GM12865 (cell line): ENCODE measurements around the gene PAPPA.

Source experiments
- DNase-seq: peaks from one replicate; pipeline ENCODE4 v3.0.0; 2010; ENCODE audit warnings: low read depth
- H3K4me3 ChIP-seq: 2 replicates; pipeline ENCODE4 v1.5.1; 2011; ENCODE audit warnings: mild to moderate bottlenecking, low read depth, low read length, control low read depth
- TF ChIP-seq, protein P1 (sequence below): IDR thresholded peaks from 2 replicates; pipeline ENCODE4 v1.5.1; 2011; ENCODE audit warnings: low read length, control low read depth, low read depth, inconsistent platforms; ENCODE audit not compliant: insufficient read depth; ENCODE audit errors: missing control alignments

The PAPPA gene

DNA sequence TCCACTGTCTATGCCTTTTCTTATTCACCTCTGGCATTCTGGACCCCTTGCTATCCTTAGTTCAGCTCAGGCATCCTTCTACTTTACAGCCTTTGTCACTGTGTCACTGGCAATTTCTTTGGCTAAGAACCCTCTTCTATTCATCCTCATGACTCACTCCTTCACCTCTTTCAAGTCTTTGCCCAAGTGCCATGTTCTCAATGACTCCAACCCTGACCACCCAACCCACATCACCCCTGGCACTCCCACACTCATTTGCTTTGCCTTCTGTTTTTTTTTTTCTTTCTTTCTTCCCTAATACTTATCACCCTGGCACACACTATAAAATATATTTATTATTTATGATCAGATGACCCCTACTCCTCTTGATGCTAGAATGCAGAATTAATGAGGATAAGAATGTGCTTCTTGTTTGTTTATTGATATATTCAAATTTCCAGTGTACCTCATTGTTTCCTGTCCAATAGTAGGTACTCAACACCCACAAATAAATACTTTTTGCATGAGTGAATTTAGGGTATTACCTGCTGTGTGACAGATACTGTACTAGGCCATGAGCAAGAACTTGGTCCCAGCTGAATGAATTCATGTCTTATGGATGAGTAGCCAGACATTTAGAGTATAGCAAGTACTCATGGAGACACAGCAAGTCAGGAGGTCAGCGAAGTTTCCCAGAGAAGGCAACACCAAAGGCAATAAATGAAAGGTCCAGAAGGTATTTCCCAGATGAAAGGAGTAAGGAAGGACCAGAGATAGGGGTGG is 236.1 kb downstream of the PAPPA start:
- H3K4me3 ChIP-seq, result no peak overlapping the region
- TF ChIP-seq, protein P1, sequence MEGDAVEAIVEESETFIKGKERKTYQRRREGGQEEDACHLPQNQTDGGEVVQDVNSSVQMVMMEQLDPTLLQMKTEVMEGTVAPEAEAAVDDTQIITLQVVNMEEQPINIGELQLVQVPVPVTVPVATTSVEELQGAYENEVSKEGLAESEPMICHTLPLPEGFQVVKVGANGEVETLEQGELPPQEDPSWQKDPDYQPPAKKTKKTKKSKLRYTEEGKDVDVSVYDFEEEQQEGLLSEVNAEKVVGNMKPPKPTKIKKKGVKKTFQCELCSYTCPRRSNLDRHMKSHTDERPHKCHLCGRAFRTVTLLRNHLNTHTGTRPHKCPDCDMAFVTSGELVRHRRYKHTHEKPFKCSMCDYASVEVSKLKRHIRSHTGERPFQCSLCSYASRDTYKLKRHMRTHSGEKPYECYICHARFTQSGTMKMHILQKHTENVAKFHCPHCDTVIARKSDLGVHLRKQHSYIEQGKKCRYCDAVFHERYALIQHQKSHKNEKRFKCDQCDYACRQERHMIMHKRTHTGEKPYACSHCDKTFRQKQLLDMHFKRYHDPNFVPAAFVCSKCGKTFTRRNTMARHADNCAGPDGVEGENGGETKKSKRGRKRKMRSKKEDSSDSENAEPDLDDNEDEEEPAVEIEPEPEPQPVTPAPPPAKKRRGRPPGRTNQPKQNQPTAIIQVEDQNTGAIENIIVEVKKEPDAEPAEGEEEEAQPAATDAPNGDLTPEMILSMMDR, result no peak
- DNase-seq, result no peak

GRCh38 chr9:116390303-116391228 is 237.0 kb downstream of the PAPPA start:
- H3K4me3 ChIP-seq, result no peak overlapping the region
- TF ChIP-seq, protein P1, result no peak
- peak; percentile 44 for DNase-seq

DNA sequence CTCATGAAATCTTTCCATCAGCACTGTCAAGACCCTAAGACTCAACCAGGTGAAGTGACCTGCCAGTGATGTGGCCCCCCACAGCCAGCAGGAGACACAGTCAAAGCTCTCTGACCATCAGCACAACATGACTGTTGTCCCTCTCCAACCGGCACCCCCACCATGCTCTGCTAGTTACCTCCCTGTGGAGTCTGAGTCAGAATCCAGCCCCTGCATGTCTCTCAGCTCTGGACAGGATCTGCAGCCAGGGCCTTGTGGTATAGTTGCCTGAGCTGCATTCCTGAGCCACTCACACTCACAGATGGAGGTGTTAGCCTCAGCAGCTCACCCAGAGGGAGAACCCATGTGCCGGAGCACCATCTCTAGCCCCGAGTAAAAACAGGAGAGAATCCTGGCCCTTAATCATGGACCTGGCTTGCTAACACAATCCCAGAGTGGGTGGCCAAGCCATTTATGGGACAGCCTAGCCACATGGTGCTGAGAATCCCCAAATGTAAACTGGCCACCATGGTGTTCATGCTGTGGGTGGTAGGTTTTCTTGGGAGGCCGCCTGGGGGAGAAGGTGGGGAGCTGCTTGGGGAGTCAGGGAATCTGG is 237.8 kb downstream of the PAPPA start:
- H3K4me3 ChIP-seq, result no peak overlapping the region
- DNase-seq, result no peak
- TF ChIP-seq, protein P1, result no peak

GRCh38 chr9:116393198-116393597 is 239.6 kb downstream of the PAPPA start:
- no peak overlapping the region for H3K4me3 ChIP-seq
- no peak for DNase-seq
- TF ChIP-seq, protein P1, result no peak

DNA sequence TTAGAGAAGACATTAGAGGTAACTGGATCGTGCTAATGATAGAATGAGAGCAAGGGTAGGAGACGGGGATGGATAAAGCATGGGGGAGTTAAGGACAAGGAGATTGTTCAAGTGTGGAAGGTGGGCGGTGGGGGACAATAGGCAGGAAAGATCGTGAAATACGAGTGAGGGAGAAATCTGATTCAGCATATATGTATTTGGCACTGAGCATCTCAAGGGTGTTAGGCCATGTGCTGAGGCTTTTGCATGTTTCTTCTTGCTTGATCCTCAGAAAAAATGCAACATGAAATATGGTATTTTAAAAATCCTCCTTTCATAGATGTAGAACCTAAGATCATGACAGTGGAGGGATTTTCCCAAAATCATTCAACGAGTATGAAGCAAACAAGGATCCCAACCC is 240.5 kb downstream of the PAPPA start:
- TF ChIP-seq, protein P1, result no peak
- DNase-seq, result no peak
- H3K4me3 ChIP-seq, result no peak overlapping the region

GRCh38 chr9:116394894-116395698 is 241.5 kb downstream of the PAPPA start:
- TF ChIP-seq, protein P1, result no peak
- no peak overlapping the region for H3K4me3 ChIP-seq
- no peak for DNase-seq
